A673 (cell line): ENCODE measurements around the gene CTNNA3. TPM values are rescaled to one million over a fixed set of nuclear protein-coding genes. Genes with fewer than 3 reads are reported as not detected.

ENCODE experiments used
- BruUV-seq: library from RNA; stranded (reverse); fragments of 400-500 nt; replicated peaks from 2 replicates; lab custom pipeline; 2021; lab: Mats Ljungman, UMichigan
- CTCF ChIA-PET: fragments of 300-600 bp; sonication (Branson Sonifier 250); formaldehyde crosslinking; loops from one replicate; lab custom pipeline; 2022; ENCODE audit warnings: antibody characterized with exemption; lab: Charles Lee
- POLR2A ChIA-PET: fragments of 300-600 bp; sonication (Branson Sonifier 250); formaldehyde crosslinking; loops from one replicate; lab custom pipeline; 2022; ENCODE audit warnings: antibody characterized with exemption; ENCODE audit not compliant: low non-redundant PET; lab: Charles Lee
- DNase-seq: peaks from one replicate; pipeline ENCODE4 v3.0.0-alpha.2; 2015; ENCODE audit warnings: low spot score
- H3K27ac ChIP-seq: fragments of 200-600 bp; sonication (generic); 2 replicates; pipeline ENCODE4 v1.5.1; 2016; ENCODE audit warnings: mixed run types, low read depth, mild to moderate bottlenecking, mixed read lengths, antibody characterized with exemption, low read length; ENCODE audit not compliant: poor library complexity, severe bottlenecking
- H3K27me3 ChIP-seq: fragments of 200-600 bp; sonication (generic); replicated peaks from 2 replicates; pipeline ENCODE4 v1.6.1; 2017; ENCODE audit warnings: mixed run types, low read depth, mild to moderate bottlenecking, mixed read lengths, antibody characterized with exemption, low read length; ENCODE audit not compliant: insufficient read depth, poor library complexity
- H3K36me3 ChIP-seq: fragments of 200-600 bp; sonication (generic); 2 replicates; pipeline ENCODE4 v1.6.1; 2016; ENCODE audit warnings: mixed run types, mild to moderate bottlenecking, mixed read lengths, antibody characterized with exemption, low read length; ENCODE audit not compliant: insufficient read depth, poor library complexity, severe bottlenecking
- H3K4me1 ChIP-seq: fragments of 200-600 bp; sonication (generic); 2 replicates; pipeline ENCODE4 v1.6.1; 2017; ENCODE audit warnings: mixed run types, mild to moderate bottlenecking, mixed read lengths, antibody characterized with exemption, low read length; ENCODE audit not compliant: insufficient read depth, poor library complexity, severe bottlenecking
- H3K4me3 ChIP-seq: fragments of 200-600 bp; sonication (generic); 2 replicates; pipeline ENCODE4 v1.5.1; 2016; ENCODE audit warnings: low read depth, mixed run types, mild to moderate bottlenecking, mixed read lengths, low read length; ENCODE audit not compliant: poor library complexity, severe bottlenecking
- H3K9me3 ChIP-seq: fragments of 200-600 bp; sonication (generic); 2 replicates; pipeline ENCODE4 v1.6.1; 2016; ENCODE audit warnings: mixed run types, low read depth, mild to moderate bottlenecking, mixed read lengths, antibody characterized with exemption, low read length; ENCODE audit not compliant: poor library complexity, severe bottlenecking
- EZH2 ChIP-seq: fragments of 200-600 bp; sonication (generic); IDR thresholded peaks from 2 replicates; pipeline ENCODE4 v1.6.1; 2017; ENCODE audit warnings: borderline replicate concordance, low read depth, mild to moderate bottlenecking, mixed read lengths, antibody characterized with exemption, low read length; ENCODE audit not compliant: poor library complexity, severe bottlenecking
- intact Hi-C: fragments of 100-400 bp; cut with micrococcal nuclease; formaldehyde crosslinking; loops from one replicate; pipeline ENCODE4 v1.10.0; 2022; ENCODE audit not compliant: unreplicated experiment
- total RNA-seq: library from RNA; stranded (reverse); gene quantifications from 2 replicates; pipeline ENCODE4 v1.2.3, GENCODE V29; 2021
- TF ChIP-seq, protein P1 (sequence below): fragments of 300-800, 200-600 bp; sonication (generic); conservative IDR thresholded peaks from 2 replicates; pipeline ENCODE4 v1.5.1; 2017; ENCODE audit warnings: low read depth, mild to moderate bottlenecking, antibody characterized with exemption, low read length, moderate library complexity, mixed read lengths

CTNNA3 gene
- total RNA-seq, 1 experiment from 2014 or later, result not detected

DNA sequence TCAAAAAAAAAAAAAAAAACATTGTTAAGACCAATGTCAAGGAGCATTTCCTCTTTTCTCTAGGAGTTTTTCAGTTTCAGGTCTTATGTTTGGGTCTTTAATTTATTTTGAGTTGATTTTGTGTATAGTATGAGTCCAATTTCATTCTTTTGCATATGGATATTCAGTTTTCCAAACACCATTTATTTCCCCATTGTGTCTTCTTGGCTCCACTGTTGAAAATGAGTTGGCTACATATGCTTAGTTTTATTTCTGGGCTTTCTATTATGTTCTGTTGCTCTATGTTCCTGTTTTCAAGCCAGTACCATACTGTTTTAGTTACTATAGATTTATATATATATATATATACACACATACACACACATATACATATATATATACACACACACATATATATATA, 1506.7 kb downstream of the CTNNA3 start:
- intact Hi-C loops, result no loop called here
- H3K4me3 ChIP-seq, result no peak overlapping the region
- no peaks in the 10 kb centered on the region for H3K36me3 ChIP-seq
- no peaks in the 10 kb centered on the region for H3K27me3 ChIP-seq
- ChIA-PET CTCF (no interaction called here), POLR2A (no interaction called here)
- TF ChIP-seq, protein P1, sequence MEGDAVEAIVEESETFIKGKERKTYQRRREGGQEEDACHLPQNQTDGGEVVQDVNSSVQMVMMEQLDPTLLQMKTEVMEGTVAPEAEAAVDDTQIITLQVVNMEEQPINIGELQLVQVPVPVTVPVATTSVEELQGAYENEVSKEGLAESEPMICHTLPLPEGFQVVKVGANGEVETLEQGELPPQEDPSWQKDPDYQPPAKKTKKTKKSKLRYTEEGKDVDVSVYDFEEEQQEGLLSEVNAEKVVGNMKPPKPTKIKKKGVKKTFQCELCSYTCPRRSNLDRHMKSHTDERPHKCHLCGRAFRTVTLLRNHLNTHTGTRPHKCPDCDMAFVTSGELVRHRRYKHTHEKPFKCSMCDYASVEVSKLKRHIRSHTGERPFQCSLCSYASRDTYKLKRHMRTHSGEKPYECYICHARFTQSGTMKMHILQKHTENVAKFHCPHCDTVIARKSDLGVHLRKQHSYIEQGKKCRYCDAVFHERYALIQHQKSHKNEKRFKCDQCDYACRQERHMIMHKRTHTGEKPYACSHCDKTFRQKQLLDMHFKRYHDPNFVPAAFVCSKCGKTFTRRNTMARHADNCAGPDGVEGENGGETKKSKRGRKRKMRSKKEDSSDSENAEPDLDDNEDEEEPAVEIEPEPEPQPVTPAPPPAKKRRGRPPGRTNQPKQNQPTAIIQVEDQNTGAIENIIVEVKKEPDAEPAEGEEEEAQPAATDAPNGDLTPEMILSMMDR, result no peak
- TF ChIP-seq EZH2, result no peak
- no peaks in the 10 kb centered on the region for H3K4me1 ChIP-seq
- H3K27ac ChIP-seq, result no peak overlapping the region
- H3K9me3 ChIP-seq, result no peaks in the 10 kb centered on the region
- DNase-seq, result no peak
- no TSS peak for BruUV-seq

DNA sequence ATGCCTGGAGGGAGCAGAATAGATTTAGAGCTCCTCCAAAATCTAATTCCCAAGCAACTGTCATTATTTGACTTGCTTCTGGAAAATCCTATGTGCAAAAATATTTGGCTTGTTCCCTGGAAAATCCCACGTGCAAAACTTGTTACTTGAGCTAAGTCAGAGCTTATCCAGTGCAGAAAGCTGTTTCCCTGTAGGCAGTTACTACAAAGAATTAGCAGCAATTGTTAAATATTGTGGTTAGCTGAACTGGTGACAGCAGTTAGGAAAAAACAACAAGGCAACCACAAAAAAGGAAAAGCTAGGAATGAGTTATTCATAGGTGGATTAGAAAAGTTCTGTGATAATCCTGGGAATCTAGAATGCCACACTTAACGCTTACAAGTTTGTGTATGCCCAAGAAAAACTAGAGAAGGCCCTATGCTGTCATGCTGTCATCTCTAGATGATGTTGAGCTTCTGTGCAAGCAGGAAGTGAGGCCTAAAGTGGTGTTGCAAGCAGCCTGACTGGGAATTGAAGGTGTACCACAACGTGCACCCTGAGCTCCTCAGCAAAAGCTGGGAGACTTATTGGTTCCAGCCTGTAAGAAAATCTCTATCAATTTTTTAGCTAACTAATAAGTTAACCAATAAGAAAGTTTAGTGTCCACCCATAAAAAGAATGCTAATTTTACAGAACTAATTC, 1508.8 kb downstream of the CTNNA3 start:
- no peak for TF ChIP-seq EZH2
- TF ChIP-seq, protein P1, result no peak
- no TSS peak for BruUV-seq
- ChIA-PET POLR2A (no interaction called here), CTCF (no interaction called here)
- no peaks in the 10 kb centered on the region for H3K9me3 ChIP-seq
- no peak overlapping the region for H3K4me3 ChIP-seq
- DNase-seq, result no peak
- H3K27me3 ChIP-seq, result no peaks in the 10 kb centered on the region
- no peak overlapping the region for H3K27ac ChIP-seq
- intact Hi-C loops, result no loop called here
- H3K4me1 ChIP-seq, result no peaks in the 10 kb centered on the region
- H3K36me3 ChIP-seq, result no peaks in the 10 kb centered on the region

DNA sequence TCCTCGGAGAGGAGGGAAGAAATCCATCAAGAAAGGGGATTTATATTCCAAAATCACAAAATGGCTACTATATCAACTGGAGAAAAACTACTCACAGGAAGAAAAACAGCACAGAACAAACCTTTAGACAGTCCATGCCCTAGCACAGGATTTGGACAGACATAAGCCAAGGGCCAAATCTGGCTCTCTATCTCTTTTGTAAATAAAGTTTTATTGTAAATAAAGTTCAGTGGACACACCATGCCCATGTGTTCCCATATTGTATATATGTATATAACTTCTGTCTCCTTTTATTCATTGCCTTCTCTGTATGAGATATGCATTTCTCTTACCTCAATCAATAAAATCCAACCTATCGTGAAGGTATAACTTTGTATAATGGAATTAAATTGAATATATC, 1513.0 kb downstream of the CTNNA3 start:
- no peak for DNase-seq
- intact Hi-C loops, result loop anchor here (5.0 kb wide), 2 partner anchors 749 to 1446 kb away; no protein-coding TSS in a partner anchor
- Histone ChIP-seq H3K4me3 (no peak overlapping the region), H3K27me3 (no peaks in the 10 kb centered on the region), H3K9me3 (no peaks in the 10 kb centered on the region), H3K36me3 (no peaks in the 10 kb centered on the region), H3K27ac (no peak overlapping the region), H3K4me1 (no peaks in the 10 kb centered on the region)
- no TSS peak for BruUV-seq
- TF ChIP-seq, protein P1, result no peak
- no peak for TF ChIP-seq EZH2
- POLR2A ChIA-PET, result no interaction called here
- CTCF ChIA-PET, result no interaction called here
